HL-60/S4 (cell line): ENCODE measurements around the gene ZNF621.
"Not testable (repeated sequence)": the region's sequence is repeated elsewhere in the genome, so short reads cannot be mapped to it uniquely, and the experiment has no call there.

Experiments
- in situ Hi-C: fragments of 300-500 bp; cut with MboI; formaldehyde crosslinking; loops from 2 replicates; pipeline ENCODE4 v1.14.3; 2022; ENCODE audit warnings: low sequenced_read_pairs

ZNF621 gene

GRCh38 chr3:40534283-40534682 is 9.5 kb downstream of the ZNF621 start:
- in situ Hi-C loops, result no loop called here

- in situ Hi-C loops, result no loop called here
These were observed 22.1 kb downstream of the ZNF621 start for GRCh38 chr3:40546816-40547215.

DNA sequence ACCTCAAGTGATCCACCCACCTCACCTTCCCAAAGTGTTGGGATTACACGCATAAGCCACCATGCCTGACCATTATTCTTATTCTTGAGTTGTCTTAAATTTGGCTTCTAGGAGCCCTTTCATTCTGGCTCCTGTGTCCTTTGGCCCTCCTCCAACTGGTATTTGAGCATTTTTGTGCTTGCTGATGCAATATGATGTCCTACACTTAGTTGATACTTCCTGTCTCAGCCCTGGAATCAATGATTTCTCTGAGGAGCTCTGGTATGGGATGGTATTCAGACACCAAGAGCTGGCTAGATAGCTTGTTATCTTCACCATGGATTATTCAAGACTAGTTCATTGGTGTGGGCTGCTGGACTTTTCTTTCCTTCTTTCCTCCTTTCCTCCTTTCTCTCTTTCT is 25.4 kb downstream of the ZNF621 start:
- in situ Hi-C loops, result no loop called here

- in situ Hi-C loops, result no loop called here
These were observed 32.9 kb downstream of the ZNF621 start for GRCh38 chr3:40557575-40558161.

DNA sequence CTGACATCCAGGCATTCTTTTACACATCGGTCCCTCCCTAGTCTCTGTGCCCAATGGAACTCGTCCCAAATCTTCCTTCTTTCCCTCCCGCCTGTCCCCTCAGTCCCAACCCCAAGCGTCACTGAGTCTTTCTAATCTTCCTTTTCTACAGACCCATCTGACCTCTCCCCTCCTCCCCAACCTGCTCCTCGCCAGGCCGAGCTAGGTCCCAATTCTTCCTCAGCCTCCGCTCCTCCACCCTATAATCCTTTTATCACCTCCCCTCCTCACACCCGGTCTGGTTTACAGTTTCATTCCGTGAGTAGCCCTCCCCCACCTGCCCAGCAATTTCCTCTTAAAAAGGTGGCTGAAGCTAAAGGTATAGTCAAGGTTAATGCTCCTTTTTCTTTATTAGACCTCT is 37.7 kb downstream of the ZNF621 start:
- in situ Hi-C loops, result not testable (repeated sequence)

- in situ Hi-C loops, result not testable (repeated sequence)
These were observed 40.9 kb downstream of the ZNF621 start for GRCh38 chr3:40565629-40566028.

DNA sequence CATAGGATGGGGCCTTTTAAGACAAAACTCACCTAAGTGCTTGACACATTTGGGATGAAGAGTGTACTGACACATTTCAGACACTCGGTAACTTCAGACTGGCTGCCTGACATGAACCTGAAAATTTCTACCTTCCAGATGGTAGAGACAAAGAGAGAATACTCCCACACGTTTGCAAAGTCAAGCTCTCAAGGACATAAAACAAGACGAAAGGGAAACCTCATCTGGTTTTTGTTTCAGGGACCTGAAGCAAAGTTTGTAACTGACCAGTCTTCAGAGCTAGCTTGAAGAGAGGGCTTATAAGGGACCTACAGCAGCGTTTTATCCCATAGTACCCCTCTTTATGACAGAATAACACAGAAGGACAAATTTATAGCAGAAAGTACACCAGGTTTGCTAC is 41.9 kb downstream of the ZNF621 start:
- in situ Hi-C loops, result no loop called here

DNA sequence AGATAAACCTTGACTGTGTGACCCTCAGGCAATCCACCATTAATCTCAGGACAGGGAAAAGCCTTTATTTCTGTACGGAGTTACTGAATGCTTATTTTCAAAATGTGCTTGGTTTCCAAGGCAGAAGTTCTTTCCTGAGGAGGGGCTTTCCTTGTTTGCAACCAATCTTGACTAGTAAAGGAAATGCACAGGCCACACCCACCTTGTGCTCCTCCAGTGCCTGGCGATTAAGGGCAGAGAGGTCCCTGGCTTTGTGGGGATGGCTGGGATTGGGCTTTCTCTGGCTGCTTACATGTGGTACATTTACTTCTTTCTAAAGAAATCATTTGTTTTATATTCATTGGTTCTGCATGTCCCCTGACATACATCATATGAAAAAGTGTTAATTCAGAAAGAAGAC is 47.8 kb downstream of the ZNF621 start:
- in situ Hi-C loops, result no loop called here

GRCh38 chr3:40574050-40574449 is 49.3 kb downstream of the ZNF621 start:
- in situ Hi-C loops, result no loop called here

DNA sequence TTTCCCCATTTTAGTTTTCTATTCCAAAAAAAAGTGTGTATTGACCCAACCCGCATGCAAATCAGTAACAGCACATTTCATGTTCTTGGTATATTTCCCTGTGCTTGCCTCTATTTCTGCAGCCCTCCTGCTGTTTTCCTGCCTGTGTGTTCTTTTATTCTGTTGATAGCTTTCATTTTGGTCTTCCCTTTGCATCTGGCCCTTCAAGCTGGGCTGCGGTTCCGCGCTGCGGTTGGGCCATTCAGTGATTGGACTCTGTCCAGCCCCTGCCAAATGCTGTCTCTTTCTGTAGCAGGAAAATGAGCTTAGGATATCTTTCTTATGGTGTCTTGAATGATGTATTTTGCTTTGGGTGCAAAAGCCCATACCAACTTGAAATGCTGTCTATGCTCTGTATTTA is 49.9 kb downstream of the ZNF621 start:
- in situ Hi-C loops, result no loop called here

GRCh38 chr3:40576396-40576795 is 51.6 kb downstream of the ZNF621 start:
- in situ Hi-C loops, result no loop called here

- in situ Hi-C loops, result loop anchor here (10.0 kb wide), 1 partner anchor 1304 kb away; no protein-coding TSS in a partner anchor
These were observed 55.8 kb downstream of the ZNF621 start for GRCh38 chr3:40580494-40581091.

DNA sequence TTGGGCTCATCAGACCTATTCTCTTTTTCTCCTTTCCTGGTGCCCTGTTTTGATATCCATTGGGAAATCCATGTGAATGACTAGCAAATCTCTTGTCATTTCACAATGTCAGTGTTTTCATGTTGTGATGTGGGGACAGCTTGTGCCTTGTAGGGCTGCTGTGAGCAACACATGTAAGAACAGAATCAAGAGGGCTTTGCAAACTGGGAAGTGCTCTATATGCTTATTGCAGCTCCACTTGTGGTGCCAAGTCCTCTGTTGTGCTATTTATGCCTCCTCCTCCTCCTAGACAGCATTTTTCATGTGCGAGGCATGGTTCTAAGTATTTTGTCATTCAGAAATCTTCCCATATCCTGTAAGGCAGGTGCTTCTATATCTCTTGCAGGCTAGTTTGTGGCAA is 56.4 kb downstream of the ZNF621 start:
- in situ Hi-C loops, result loop anchor here (10.0 kb wide), 1 partner anchor 1304 kb away; no protein-coding TSS in a partner anchor

DNA sequence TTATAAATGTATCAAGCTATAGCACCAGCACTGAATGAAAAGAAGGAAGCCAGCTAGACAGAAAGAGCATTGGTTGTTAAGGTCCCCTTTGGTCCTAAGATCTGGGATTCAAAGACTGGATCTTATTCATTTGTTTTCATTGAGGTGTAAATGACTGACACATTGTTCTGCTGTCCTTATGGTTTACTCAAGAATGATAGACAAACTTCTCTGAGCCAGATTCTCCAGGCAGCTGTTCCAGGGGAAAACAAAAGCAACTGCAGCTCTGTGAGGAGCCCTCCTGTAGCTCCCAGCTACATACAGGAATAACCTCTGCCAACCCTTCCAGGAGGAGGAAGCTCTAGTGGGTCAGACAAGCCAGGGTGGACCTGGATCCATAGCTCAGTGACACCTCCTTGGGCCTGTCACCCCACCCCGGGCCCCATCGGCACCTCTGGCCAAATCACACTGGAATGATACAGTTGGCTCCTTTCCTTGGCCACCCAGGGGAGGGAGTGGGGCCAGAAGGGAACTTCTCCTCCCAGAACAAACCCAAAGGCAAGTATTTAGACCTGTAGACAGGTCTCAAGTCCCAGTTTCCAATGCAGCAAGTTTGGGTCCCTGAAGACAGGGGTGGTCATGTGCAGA is 57.8 kb downstream of the ZNF621 start:
- in situ Hi-C loops, result loop anchor here (10.0 kb wide), 1 partner anchor 1302 kb away; no protein-coding TSS in a partner anchor

DNA sequence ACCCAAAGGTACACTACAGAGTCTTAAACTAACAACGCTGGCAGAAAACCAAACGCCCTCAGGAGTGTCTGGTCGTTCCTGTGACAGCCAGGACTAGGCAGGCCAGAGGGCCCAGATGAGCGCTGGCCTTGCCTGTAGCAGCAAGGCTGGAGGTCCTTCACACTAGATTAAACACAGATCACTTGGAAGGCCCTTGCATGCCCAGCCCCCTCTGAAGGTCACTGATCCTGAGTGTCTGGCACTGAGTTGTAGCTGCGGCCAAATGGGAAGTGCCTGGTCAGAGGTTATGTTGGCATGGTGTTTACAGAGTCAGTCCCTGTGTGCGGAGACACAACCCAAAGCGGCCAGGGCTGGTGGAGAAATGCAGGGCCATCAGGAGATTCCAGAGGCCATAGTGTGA is 58.9 kb downstream of the ZNF621 start:
- in situ Hi-C loops, result loop anchor here (10.0 kb wide), 1 partner anchor 1301 kb away; no protein-coding TSS in a partner anchor

DNA sequence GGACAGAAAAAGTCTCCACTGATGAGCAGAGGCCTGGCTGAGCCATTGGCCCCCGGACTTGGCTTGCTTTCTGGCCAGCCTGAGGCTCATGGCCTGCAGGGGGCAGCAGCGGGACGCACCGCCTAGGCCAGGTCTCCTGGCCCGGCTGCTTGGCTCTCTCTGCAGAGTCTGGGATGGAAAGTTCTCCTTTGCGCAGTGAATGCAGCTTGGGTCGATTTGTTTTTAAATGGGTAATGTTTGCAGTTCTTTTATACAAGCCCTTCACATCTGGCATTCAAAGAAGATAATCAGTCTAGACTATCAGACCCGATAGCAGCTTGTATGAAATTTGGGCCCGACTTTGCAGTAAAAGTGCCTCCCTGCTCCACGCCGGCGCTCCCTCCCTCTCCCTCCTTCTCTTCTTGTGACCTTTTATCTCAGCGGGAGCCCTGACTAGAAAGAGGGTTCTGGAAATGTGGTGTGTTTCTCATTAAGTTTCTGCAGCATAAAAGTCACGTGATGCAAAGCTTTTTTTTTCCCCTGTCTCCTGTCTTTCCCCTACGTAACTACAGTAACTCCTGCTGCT is 59.9 kb downstream of the ZNF621 start:
- in situ Hi-C loops, result loop anchor here (10.0 kb wide), 1 partner anchor 1300 kb away; no protein-coding TSS in a partner anchor

GRCh38 chr3:40585381-40586016 is 60.7 kb downstream of the ZNF621 start:
- in situ Hi-C loops, result loop anchor here (10.0 kb wide), 1 partner anchor 1299 kb away; no protein-coding TSS in a partner anchor

DNA sequence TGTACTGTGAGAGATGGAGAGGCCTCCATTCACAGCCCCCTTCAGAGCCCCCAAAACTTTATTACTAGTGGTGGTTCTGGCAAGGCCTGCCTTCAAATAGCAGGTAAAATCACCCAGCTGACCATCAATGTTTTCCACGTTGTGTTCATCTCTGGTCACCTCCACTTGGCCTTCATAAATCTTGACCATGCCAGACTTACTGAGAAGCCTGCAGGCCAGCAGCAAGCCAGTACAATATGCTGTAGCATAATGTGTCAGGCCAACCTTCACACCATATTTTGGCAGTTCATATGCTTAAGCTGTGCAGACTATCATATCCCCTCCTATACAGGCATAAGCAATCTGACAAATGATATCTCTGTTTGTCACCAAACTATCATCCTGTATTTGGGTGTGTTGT is 62.1 kb downstream of the ZNF621 start:
- in situ Hi-C loops, result loop anchor here (10.0 kb wide), 1 partner anchor 1298 kb away; no protein-coding TSS in a partner anchor

GRCh38 chr3:40588406-40588805 is 63.6 kb downstream of the ZNF621 start:
- in situ Hi-C loops, result loop anchor here (10.0 kb wide), 1 partner anchor 1296 kb away; no protein-coding TSS in a partner anchor
